ENCODE results near the gene P2RY14. TPM values are rescaled to one million over a fixed set of nuclear protein-coding genes. Genes with fewer than 3 reads are reported as not detected.

The P2RY14 gene
- 4.2 TPM for polyA plus RNA-seq (2013, experiment 1 of 2)
- 4.0 TPM for polyA plus RNA-seq (2013, experiment 2 of 2)

- Histone ChIP-seq H4K91ac (ENCODE audit: low read length) (no peak within 1 kb of the TSS), H2BK15ac (ENCODE audit: low read depth, poor library complexity, severe bottlenecking) (no peak within 1 kb of the TSS), H2AFZ (ENCODE audit: low read depth, low read length) (no peak within 1 kb of the TSS), H3K79me1 (replicated peaks; ENCODE audit: low read length, poor library complexity, severe bottlenecking) (no peaks in the 10 kb centered on the region), H3K14ac (ENCODE audit: low read length in 2 of 2) (no peak within 1 kb of the TSS), H3K4me3 (ENCODE audit: insufficient read depth in 1 of 2, low read depth in 1 of 2, low read length in 2 of 2) (no peak within 1 kb of the TSS), H3K4me2 (ENCODE audit: low read length, poor library complexity, severe bottlenecking) (no peak within 1 kb of the TSS), H2BK5ac (ENCODE audit: low read depth, low read length, poor library complexity, severe bottlenecking) (no peak within 1 kb of the TSS), H3K23ac (ENCODE audit: low read length in 2 of 2) (no peak within 1 kb of the TSS), H3K27me3 (ENCODE audit: control insufficient read depth in 1 of 2, insufficient read depth in 1 of 2, low read length in 2 of 2) (peaks cover 0 to 6% of the 10 kb centered on the region in 2 experiments), H3K9me3 (ENCODE audit: control insufficient read depth, low read length) (no peaks in the 10 kb centered on the region), H2AK5ac (ENCODE audit: low read length, severe bottlenecking) (no peak within 1 kb of the TSS), H3K4me1 (ENCODE audit: control insufficient read depth, insufficient read depth, low read depth, low read length) (no peaks in the 10 kb centered on the region), H2BK12ac (ENCODE audit: low read length in 2 of 2) (no peak within 1 kb of the TSS), H3K36me3 (ENCODE audit: control insufficient read depth in 1 of 2, insufficient read depth in 2 of 2, low read depth in 1 of 2, low read length in 2 of 2) (no peaks in the 10 kb centered on the region), H4K8ac (ENCODE audit: low read length) (no peak within 1 kb of the TSS), H3K18ac (ENCODE audit: low read depth in 1 of 2, low read length in 2 of 2) (no peak within 1 kb of the TSS), H3K27ac (ENCODE audit: low read length, poor library complexity, severe bottlenecking) (no peak within 1 kb of the TSS), H2BK120ac (ENCODE audit: low read depth, low read length) (peak within 1 kb of the TSS; percentile 8), H3K9ac (ENCODE audit: low read length) (no peak within 1 kb of the TSS), H3K4ac (ENCODE audit: low read depth in 1 of 2, low read length in 2 of 2) (no peak within 1 kb of the TSS)
- no peak for DNase-seq
- WGBS, result 79% methylated on average over 2 of the region's 4 CpGs
Observed at GRCh38 chr3:151278230-151278629, at the start of gene P2RY14. P2RY14 (minus strand) TSS chr3:151278542; CDS start chr3:151214316, 64,226 bp downstream.

- Histone ChIP-seq H3K4me1 (ENCODE audit: control insufficient read depth, insufficient read depth, low read depth, low read length) (peaks cover 1% of the 10 kb centered on the region), H2BK15ac (ENCODE audit: low read depth, poor library complexity, severe bottlenecking) (no peak overlapping the region), H3K14ac (ENCODE audit: low read length in 2 of 2) (no peak overlapping the region), H2BK5ac (ENCODE audit: low read depth, low read length, poor library complexity, severe bottlenecking) (no peak overlapping the region), H3K27ac (ENCODE audit: low read length, poor library complexity, severe bottlenecking) (no peak overlapping the region), H3K9ac (ENCODE audit: low read length) (peak overlapping the region; percentile 47), H3K79me1 (replicated peaks; ENCODE audit: low read length, poor library complexity, severe bottlenecking) (no peaks in the 10 kb centered on the region), H3K27me3 (ENCODE audit: control insufficient read depth in 1 of 2, insufficient read depth in 1 of 2, low read length in 2 of 2) (no peaks in the 10 kb centered on the region), H2BK120ac (ENCODE audit: low read depth, low read length) (no peak overlapping the region), H2BK12ac (ENCODE audit: low read length in 2 of 2) (no peak overlapping the region), H4K8ac (ENCODE audit: low read length) (no peak overlapping the region), H2AK5ac (ENCODE audit: low read length, severe bottlenecking) (no peak overlapping the region), H3K4me2 (ENCODE audit: low read length, poor library complexity, severe bottlenecking) (no peak overlapping the region), H3K4me3 (ENCODE audit: insufficient read depth in 1 of 2, low read depth in 1 of 2, low read length in 2 of 2) (no peak overlapping the region), H2AFZ (ENCODE audit: low read depth, low read length) (no peak overlapping the region), H3K36me3 (ENCODE audit: control insufficient read depth in 1 of 2, insufficient read depth in 2 of 2, low read depth in 1 of 2, low read length in 2 of 2) (no peaks in the 10 kb centered on the region), H3K4ac (ENCODE audit: low read depth in 1 of 2, low read length in 2 of 2) (no peak overlapping the region), H3K9me3 (ENCODE audit: control insufficient read depth, low read length) (no peaks in the 10 kb centered on the region), H4K91ac (ENCODE audit: low read length) (no peak overlapping the region), H3K23ac (ENCODE audit: low read length in 2 of 2) (no peak overlapping the region), H3K18ac (ENCODE audit: low read depth in 1 of 2, low read length in 2 of 2) (no peak overlapping the region)
- peak; percentile 33 for DNase-seq
- no CpG with 5 or more reads among the region's 3 CpGs for WGBS
Observed at GRCh38 chr3:151327571-151328198, 49.3 kb upstream of the P2RY14 start.

- WGBS, result no CpG with 5 or more reads among the region's 1 CpG
- Histone ChIP-seq H2BK5ac (ENCODE audit: low read depth, low read length, poor library complexity, severe bottlenecking) (no peak overlapping the region), H3K4ac (ENCODE audit: low read depth in 1 of 2, low read length in 2 of 2) (no peak overlapping the region), H3K23ac (ENCODE audit: low read length in 2 of 2) (no peak overlapping the region), H3K36me3 (ENCODE audit: control insufficient read depth in 1 of 2, insufficient read depth in 2 of 2, low read depth in 1 of 2, low read length in 2 of 2) (no peaks in the 10 kb centered on the region), H3K9ac (ENCODE audit: low read length) (no peak overlapping the region), H2BK15ac (ENCODE audit: low read depth, poor library complexity, severe bottlenecking) (no peak overlapping the region), H2BK120ac (ENCODE audit: low read depth, low read length) (no peak overlapping the region), H3K4me3 (ENCODE audit: insufficient read depth in 1 of 2, low read depth in 1 of 2, low read length in 2 of 2) (no peak overlapping the region), H3K27me3 (ENCODE audit: control insufficient read depth in 1 of 2, insufficient read depth in 1 of 2, low read length in 2 of 2) (no peaks in the 10 kb centered on the region), H3K27ac (ENCODE audit: low read length, poor library complexity, severe bottlenecking) (no peak overlapping the region), H2AFZ (ENCODE audit: low read depth, low read length) (no peak overlapping the region), H4K8ac (ENCODE audit: low read length) (no peak overlapping the region), H3K18ac (ENCODE audit: low read depth in 1 of 2, low read length in 2 of 2) (no peak overlapping the region), H3K14ac (ENCODE audit: low read length in 2 of 2) (no peak overlapping the region), H3K4me2 (ENCODE audit: low read length, poor library complexity, severe bottlenecking) (no peak overlapping the region), H3K4me1 (ENCODE audit: control insufficient read depth, insufficient read depth, low read depth, low read length) (no peaks in the 10 kb centered on the region), H4K91ac (ENCODE audit: low read length) (no peak overlapping the region), H2AK5ac (ENCODE audit: low read length, severe bottlenecking) (no peak overlapping the region), H3K9me3 (ENCODE audit: control insufficient read depth, low read length) (no peaks in the 10 kb centered on the region), H2BK12ac (ENCODE audit: low read length in 2 of 2) (no peak overlapping the region), H3K79me1 (replicated peaks; ENCODE audit: low read length, poor library complexity, severe bottlenecking) (no peaks in the 10 kb centered on the region)
- DNase-seq, result no peak
Observed at GRCh38 chr3:151322511-151322910, 44.2 kb upstream of the P2RY14 start.

DNA sequence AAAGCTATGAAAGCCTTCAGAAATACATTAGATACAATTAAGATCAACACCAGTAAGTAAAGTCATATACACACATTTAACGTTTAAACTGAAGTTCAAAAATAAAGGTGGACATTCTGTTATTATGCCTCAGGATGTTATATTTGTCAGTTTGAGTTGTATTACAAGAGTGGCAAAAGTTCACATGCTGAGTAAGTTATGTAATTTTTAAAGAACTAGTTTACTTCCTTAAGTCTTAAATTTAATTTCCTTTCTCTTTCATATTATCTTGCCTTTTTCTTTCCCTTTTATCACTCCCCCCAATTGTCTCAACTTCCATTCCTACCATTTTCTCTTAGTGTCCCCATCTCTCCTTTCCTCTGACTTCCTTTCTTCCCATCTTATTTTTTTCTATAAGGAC lies 43.2 kb upstream of the P2RY14 start:
- Histone ChIP-seq H4K8ac (ENCODE audit: low read length) (no peak overlapping the region), H2BK5ac (ENCODE audit: low read depth, low read length, poor library complexity, severe bottlenecking) (no peak overlapping the region), H2BK12ac (ENCODE audit: low read length in 2 of 2) (no peak overlapping the region), H2AK5ac (ENCODE audit: low read length, severe bottlenecking) (no peak overlapping the region), H3K18ac (ENCODE audit: low read depth in 1 of 2, low read length in 2 of 2) (no peak overlapping the region), H3K4me3 (ENCODE audit: insufficient read depth in 1 of 2, low read depth in 1 of 2, low read length in 2 of 2) (no peak overlapping the region), H3K27me3 (ENCODE audit: control insufficient read depth in 1 of 2, insufficient read depth in 1 of 2, low read length in 2 of 2) (no peaks in the 10 kb centered on the region), H2BK120ac (ENCODE audit: low read depth, low read length) (no peak overlapping the region), H3K4me1 (ENCODE audit: control insufficient read depth, insufficient read depth, low read depth, low read length) (no peaks in the 10 kb centered on the region), H3K23ac (ENCODE audit: low read length in 2 of 2) (no peak overlapping the region), H3K36me3 (ENCODE audit: control insufficient read depth in 1 of 2, insufficient read depth in 2 of 2, low read depth in 1 of 2, low read length in 2 of 2) (no peaks in the 10 kb centered on the region), H3K9me3 (ENCODE audit: control insufficient read depth, low read length) (no peaks in the 10 kb centered on the region), H3K14ac (ENCODE audit: low read length in 2 of 2) (no peak overlapping the region), H3K4me2 (ENCODE audit: low read length, poor library complexity, severe bottlenecking) (no peak overlapping the region), H4K91ac (ENCODE audit: low read length) (no peak overlapping the region), H3K4ac (ENCODE audit: low read depth in 1 of 2, low read length in 2 of 2) (no peak overlapping the region), H3K9ac (ENCODE audit: low read length) (no peak overlapping the region), H3K79me1 (replicated peaks; ENCODE audit: low read length, poor library complexity, severe bottlenecking) (no peaks in the 10 kb centered on the region), H2AFZ (ENCODE audit: low read depth, low read length) (no peak overlapping the region), H2BK15ac (ENCODE audit: low read depth, poor library complexity, severe bottlenecking) (no peak overlapping the region), H3K27ac (ENCODE audit: low read length, poor library complexity, severe bottlenecking) (no peak overlapping the region)
- WGBS, result 88% methylated on average over 1 of the region's 1 CpG
- DNase-seq, result no peak
